NCI-H524 treated with DMSO at 0.1 percent for 48 hours (cell line): ENCODE measurements around the gene B3GNT2.
"Not testable (repeated sequence)": the region's sequence is repeated elsewhere in the genome, so short reads cannot be mapped to it uniquely, and the experiment has no call there.

Source experiments
- DNase-seq: peaks from one replicate; lab custom pipeline; 2025; lab: John Stamatoyannopoulos, UW

Gene B3GNT2

DNA sequence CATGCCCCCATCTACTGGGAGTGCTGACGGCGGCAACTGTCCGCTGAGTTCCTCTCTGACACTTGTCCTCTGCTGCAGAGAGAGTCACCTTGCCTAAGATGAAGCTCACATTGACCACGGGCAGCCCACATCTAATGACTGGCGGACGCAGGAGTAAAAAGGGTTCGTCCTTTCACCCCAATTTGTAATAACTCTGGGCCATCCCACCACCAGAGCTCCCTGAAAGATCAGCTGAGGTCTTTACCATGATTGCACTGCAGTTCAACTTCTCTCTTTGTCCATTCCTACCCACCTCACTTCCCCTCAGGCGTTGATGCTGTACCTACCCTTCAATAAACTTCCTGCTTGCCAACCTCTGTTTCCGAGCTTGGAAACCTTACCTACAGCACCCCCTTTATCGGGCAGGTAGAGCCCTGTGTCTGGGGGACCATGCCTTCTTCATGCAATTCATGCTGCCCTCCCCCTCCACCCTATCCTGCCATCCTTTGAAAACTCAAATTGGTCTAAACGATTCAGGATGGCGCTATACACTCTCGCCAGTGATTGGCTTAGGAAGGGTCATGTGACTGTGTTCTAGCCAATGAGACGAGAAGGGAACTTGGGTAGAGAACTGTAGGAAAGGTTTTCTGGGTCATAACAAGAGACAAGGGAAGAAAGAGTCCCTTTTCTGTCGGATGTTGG lies 10.3 kb upstream of the B3GNT2 start:
- DNase-seq: no peak

DNA sequence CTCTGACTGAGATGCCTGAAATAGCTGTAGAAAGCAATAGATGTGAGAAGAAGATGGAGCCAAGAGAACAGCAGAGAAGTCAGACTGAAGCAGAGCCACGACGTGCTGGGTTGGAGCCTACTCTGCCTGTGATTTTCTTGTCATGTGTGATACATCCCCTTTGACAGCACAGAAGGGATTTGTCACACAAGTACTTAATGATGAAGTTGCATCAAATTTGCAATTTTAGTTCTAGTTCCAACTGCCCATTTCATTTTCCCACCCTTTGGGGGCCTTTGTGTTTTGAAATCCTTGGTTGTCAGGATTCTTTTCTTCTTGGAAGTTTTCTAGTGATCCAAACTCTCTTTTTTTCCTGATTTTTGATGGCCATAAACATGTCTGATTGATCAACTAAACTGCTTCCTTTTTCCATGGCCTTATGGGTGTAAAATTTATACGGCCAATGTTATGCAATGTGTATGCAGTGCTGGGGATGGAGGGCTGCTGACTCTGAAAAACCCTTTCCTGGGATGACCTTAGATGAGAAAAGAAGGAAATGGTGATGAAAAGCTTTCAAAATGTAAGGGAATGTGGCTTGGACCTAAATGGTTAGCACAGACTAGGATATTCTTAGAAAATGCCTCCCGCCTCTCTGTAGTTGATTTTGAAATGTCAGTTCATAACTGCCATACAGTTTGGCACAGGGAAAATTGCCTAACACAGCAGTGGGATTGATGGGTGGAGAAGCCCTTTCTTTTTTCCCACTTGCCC lies 9.6 kb upstream of the B3GNT2 start:
- no peak for DNase-seq

DNA sequence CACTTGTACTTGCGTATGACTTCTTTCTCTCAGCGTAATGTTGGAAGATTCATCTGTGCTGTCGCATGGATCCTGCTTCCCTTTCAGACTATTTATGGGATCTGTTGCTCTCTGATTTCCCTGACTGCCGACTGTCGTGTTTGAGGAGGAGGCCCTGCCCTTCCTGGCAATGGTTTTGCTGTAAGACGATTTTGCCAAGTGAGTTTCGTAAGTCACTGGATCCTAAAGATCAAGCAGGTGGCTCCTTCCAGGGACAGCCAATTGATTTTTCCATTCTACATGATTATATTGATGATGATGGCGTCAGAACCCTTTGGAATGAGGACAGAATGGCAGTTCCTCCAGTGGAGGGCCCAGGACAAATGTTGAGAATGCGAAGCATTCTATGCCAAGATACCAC lies 8.7 kb upstream of the B3GNT2 start:
- DNase-seq: no peak

DNA sequence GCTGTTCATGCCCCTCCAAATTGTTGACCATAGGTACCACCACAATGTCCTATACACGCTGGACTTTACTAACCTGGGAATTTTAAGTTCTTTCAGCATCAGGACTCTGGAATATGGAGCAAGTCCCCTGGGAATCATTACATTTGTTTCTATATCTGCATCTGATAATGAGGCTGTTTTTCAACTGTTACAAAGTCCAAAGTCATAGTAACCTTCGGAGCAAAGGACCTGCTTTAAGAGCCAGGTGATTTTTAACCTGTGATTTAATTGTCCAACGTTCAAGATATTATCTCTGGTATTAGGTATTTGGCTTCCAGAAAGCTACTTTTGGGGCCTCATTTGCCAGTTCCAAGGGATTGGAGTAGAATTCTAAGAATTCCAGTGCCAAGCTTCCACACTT lies 7.5 kb upstream of the B3GNT2 start:
- DNase-seq: no peak

DNA sequence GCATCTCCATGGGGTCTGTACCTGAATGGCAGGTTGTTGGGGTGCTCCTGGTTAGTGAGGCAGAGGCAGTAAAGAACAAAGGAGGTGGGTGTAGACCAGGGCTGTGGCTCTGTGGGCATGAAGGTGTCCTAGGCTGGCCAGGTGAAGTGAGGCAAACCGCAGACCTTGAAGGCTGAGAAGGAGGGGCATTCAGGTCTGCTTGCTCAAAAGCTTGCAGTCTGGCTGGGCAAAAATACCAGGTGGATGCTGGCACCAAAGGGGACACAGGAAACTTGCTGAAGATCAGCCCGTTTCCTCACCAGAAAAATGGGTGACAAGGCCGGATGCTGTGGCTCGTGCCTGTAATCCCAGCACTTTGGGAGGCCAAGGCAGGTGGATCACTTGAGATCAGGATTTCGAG lies 6.7 kb upstream of the B3GNT2 start:
- DNase-seq: no peak

DNA sequence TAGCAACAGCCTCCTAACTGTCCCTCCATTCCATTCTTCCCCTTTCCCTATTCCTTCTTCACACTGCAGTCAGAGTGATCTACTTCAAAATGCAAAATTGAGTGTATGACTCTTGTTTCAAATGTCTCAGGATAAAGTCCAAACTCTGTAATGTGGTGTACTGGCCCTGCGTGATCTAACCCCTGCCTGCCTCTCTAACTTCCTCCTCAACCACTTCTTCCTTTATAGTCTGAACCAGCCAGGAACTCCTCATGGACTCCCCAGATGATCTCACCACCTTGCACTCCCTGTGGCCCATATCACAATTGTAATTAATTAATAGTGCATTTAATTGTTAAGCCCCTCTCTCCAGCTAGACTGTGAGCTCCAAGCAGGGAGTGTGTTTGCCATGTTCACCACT lies 3.1 kb upstream of the B3GNT2 start:
- no peak for DNase-seq

DNA sequence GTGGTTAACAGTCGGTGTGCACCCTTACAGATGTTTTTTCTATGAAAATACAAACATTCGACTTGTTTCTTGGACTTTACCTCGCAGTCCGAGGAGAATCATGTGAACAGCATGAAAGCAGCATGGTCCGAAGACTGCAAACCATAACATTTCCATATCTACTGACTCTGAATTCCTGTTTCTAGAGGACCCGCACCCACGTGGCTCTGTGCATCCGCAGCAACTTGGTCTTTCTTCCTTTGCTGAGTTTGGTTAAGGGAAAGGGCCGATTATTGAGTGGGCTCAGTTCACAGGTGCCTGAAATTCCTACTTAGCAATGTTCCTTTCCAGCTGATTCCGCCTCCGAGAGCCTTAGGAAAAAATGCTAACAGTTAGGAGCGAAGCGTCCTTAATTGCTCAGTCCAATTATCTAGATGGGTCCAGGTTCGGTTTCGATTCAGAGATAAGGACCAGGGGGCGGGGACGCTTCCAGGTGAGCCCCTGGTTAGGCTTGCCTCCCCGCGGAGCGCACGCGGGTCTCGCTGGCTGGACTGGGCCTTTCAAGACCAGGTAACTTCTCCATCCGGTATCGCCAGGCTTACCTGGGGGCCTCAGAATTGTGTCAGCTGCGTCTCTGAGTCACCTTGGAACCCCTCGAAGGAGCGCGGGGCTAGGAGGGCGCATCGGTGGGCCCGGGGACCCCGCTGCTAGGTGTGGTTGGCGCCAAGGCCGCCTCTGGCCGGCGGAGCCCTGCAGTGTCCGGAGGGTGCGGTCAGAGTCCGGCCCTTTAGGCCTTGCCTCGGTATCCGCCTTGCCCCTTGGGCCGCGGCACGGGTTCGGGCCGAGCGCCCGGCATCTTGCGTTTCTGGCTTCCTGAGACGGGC lies 1.1 kb upstream of the B3GNT2 start:
- DNase-seq: no peak

DNA sequence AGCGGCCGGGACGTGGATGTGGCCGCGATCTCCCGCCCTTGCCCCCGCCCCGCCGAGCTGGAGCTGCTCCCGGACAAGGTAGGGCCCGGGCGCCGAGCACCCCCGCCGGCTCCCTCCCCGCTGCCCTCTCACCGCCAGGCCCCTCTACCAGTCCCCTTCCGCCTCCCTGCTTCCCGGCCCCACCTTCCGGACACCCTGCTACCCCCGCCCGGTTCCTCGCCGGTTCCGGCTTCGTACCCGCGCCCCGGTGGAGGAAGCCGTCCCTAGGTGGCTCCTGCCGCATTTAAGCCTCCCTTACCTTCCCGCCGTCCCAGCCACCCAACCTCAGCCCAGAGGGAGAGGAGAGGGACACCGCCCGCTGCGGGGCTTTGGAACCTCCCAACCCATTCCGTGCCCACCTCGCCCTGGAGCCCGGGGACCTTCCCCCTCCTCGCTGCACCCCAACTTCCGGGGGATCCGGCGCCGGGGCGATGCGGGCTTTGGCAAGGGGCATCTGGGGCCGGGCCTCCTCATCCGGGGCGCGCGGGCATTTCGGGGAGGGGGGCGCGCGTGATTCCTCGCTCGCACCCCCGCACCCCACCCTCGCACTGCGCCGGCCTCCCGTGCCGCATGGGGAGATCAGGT lies 475 bp downstream of the B3GNT2 start:
- no peak for DNase-seq

DNA sequence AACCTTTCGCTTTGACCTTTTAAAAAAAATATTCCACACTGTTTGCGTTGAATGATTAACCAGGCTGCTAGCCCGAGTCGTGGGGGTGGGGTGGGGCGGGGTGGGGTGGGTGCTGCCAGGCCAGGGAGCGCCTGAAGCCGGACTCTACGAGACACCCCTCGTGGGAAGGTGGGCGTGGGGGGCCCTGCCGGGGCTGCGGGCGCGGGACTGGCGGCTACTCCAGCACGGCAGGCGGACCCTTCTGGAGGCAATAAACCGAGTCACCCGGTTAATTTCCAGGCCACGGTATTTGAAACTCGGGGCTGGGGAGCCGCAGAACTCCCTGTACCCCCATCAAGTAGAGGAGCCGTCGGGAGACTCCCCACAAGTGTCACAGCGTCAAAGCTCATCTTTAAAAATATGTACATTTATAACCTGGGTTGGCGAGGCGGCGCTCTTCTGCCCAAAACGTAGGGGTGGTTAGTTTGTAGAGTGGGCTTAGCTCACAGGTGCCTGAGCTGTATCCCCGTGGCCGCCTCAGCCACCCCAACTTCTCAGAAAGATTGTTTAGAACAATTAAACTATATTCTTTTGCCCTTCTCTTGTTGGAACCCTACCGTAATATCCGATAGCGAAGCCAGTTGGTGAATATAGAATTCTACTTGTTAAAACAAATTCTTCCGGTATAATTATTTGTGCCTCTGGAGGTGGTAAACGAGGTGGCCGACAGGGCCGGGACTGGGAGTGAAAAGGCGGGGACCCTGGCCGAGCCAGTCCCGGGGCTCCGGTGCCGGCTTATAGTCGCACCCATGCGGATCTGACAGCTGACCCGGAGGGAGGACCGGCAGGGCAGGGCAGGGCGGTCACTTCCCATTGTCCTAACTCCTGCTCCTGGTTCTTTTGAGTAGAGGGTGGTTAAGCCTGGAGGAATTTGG lies 1.4 kb downstream of the B3GNT2 start:
- no peak for DNase-seq

DNA sequence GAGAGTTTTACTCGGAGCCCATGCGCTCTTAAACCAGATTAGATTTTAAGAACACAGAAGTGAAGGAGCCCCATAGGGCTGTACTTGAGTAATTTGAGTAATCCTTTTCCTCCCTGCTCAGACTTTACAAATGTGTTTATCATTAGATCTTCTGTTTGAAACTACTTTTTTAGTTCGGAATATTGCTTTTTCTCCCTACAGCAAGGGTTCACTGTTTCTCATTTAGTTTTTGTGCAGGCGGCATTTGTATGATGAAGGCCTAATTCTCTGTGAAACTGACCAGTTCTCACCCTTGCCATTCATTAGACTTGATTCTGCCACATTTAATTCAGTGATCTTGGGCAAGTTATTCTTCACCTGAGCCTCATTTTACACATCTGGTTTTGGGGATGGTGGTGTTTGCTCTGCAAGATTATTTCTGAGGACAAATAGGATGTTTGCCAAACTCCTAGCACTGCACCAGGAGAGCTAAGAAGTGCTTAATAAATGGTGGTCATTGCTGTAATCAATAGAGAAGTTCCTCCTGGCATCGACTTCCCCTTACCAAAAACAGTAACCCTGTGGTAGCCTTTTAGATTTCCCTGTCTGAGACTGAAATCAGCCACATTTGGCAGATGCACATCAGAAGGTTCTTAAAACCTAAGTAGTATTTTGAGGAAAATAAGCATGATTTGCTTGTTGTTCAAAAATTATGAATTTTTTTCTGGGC lies 2.2 kb downstream of the B3GNT2 start:
- no peak for DNase-seq

DNA sequence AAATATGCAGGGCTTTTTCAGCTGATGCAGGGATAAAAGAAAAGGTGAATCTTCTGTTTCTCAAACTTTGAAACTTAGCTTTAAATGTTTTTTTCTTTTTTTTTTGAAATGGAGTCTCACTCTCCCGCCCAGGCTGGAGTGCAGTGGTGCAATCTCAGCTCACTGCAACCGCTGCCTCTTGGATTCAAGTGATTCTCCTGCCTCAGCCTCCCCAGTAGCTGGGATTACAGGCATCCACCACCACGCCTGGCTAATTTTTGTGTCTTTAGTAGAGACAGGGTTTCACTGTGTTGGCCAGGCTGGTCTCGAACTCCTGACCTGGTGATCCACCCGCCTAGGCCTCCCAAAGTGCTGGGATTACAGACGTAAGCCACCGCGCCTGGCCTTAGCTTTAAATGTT lies 2.9 kb downstream of the B3GNT2 start:
- not testable (repeated sequence) for DNase-seq

DNA sequence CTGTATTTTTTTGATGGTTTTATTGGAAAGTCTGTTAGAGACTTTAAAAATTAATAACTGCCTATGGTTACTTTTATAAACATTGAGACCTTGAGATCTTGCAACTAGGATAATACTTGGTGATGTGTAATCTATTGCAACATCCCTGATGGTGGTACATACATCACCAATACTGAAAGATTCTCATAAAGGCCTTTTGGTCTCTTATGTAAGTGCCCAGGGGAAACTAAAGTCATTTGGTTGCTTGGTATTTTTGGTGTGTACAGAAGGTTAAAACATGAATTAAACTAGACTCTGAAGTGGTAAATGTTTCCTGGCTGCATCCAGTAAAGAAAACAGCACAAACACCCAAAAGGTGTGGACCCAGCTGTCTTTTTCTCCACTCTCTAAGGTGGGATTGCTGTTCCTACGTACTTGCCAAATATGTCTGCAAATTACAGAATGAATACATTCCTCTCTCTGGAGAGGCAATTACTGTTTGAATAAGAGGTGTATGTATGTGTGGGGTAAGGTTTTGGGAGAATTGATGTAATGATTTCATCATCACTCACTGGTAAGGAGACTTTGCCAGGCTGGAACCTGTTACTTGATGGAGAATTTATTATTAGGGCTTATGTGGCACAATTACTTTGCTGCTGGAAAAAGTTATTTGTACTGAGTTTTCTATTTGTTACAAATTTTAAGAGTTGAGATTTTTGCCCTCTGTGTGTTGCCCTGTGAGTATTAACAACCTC lies 3.6 kb downstream of the B3GNT2 start:
- no peak for DNase-seq

DNA sequence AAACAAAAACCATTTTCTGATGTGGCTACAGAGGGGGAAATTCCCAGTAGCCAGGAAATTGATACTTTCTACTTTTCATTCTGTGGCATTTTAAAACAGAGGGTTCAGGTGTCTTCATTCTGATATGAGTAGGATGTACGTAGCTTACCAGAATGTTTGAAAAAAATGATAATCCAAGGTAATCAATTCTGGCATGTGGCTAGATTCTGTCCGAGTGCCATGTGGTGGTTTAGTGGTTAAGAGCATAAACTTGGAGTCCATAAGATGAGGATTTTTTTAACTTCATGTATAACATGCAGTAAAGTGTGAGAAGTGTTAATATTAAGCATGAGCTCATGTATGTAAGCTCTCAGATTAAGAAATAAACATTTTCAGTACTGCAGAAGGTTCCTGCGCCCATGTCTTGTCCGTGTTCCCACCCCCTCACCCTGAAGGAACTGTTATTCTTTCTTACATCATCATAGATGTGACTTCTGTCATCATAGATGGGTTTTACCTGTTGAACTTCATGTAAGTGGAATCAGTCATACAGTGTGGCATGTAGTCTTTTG lies 4.5 kb downstream of the B3GNT2 start:
- DNase-seq: no peak

DNA sequence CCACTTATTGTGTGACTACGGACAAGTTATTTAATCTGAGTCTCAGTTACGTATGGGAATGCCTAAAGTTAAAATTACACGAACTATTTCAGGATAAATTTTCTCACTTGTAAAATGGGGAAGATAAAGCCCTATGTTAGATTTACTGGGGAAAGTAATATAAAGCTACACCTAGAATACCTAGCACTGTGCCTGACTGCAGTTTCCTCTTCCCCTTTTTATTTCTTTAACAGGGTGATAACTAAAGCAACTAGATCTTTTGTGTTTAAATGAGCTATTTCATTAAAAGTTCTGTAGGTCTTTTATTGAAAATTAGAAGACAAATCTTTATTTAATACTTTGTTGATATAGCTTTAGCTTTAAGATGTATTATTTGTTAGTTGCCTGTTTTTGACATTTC lies 5.0 kb downstream of the B3GNT2 start:
- no peak for DNase-seq

DNA sequence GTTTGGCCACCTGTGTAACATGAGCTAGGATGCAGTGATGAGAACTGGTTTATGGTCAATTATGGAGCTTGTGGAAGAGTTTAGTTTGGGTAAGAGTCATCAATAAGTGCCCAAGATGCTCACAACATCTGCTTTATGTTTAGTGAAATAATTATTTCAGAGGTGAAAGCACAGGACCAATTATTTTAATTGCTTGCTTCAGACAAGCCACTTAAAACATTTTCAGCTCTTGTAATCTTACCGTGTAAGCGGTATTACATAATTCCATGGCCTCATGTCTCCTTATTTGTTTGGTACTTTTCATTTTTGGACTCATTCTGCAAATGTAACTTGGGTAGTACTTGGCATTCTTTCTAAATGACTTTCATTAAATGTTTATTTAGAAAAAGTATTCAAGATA lies 5.4 kb downstream of the B3GNT2 start:
- peak; percentile 85 for DNase-seq

DNA sequence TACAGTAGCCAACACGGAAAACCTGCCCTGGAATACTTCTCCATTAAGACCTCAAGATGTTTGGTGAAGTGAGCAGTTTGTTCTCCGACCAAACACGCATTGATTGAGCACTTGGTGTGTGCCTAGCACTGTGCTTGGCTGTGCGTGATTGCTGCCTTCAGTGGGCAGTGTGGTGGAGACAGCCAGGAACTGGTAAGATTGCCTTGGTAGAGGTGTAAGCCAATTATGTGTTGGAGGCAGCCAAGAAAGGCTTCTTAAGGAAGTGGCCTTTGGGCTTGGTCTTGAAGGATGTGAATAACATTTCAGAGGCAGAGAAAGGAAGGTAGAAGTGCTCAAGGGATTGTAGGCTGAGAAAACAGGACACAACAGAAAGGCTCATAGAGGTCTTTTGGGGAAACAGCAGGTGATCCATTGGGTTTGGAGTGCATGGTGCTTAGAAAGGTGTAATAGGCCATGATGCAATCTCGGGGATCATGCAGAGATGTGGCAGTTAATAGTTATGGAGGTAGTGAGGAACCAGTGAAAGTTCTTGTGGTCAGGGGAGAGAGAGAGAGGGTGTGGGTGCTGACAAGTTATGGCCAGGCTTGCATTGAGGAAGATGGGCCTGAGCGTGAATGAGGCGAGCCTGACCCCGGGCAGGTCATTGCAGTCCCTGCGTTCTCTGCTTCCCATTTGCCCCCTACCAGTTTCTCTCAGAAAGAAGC lies 6.3 kb downstream of the B3GNT2 start:
- no peak for DNase-seq

DNA sequence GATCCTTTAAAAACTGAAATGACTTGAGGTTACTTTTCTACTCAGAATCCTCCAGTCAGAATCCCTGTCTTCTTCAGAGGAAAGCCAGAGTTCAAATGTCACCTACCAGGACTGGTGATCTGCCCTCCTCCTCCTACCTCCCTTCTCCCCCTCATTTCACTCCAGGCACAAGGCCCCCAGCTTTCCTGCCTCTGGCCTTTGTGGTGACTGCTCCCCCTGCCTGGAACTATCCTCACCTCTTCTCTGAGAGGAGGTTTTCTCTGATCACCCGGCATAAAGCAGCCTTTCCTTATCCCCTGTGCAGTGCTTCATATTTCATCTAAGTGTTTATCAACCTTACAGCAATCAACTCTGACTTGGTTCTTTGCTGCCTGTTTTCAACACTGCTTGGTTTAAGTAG lies 6.8 kb downstream of the B3GNT2 start:
- no peak for DNase-seq

DNA sequence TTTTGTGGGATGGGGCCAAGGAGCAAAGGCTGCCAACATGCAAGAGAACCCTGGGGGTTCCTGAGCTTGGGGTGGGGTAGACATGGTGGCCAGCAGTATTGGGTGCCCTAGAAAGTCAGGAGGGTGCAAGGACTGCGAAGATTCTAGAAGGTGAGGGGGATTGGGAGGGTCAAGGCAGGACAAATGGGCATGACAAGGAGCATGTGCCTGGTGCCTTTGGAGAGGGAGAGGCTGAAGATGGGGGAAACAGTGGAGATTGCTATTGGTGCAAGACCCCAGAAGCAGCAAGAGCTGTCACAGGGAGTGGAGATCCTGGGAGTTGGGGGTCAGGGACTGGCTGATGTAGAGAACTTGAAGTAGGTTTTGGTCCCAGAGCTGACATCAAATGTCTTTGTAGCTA lies 7.5 kb downstream of the B3GNT2 start:
- DNase-seq: no peak

DNA sequence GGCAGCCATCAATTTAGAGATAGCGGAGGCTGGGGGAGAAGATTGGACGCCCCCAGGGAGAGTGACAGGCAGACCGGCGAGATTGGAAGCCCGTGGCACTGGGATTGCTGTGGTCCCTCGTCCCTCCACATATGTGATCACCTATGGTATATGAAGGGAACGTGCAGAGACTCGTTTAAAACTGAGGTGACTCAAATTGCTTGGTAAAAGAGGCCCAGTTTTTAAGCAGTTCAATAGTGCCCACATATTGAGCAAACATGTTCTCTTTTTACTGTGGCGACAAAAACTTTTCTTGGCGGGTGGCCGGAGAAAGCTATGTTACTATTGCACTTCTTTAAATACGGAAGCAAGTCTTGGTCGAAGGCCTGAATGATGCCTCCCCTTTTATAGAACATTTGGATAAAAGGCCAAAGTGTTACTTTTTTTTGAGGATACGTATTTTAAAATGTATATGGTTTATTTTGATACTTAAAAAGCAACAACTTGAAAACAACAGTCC lies 9.1 kb downstream of the B3GNT2 start:
- DNase-seq: no peak
